Measurements from ENCODE around the gene GOLM1. TPM values are rescaled to one million over a fixed set of nuclear protein-coding genes. Genes with fewer than 3 reads are reported as not detected.

GOLM1 gene
- total RNA-seq, 1 experiment from 2014 or later, result 71.6 TPM

GRCh38 chr9:86082870-86083269 lies 16.5 kb downstream of the GOLM1 start:
- no peak overlapping the region for H3K4me2 ChIP-seq (ENCODE audit: insufficient read depth, insufficient read length, low read length)
- H3K4me1 ChIP-seq (ENCODE audit: insufficient read depth, low read length), result no peaks in the 10 kb centered on the region
- no peak overlapping the region for H4K8ac ChIP-seq (replicated peaks; ENCODE audit: insufficient read length, low read depth, low read length)
- H3K56ac ChIP-seq (ENCODE audit: insufficient read length, low read depth, low read length), result no peak overlapping the region
- H2BK20ac ChIP-seq (ENCODE audit: low read depth, low read length, poor library complexity, severe bottlenecking), result no peak overlapping the region
- no peak overlapping the region for H3K18ac ChIP-seq (ENCODE audit: insufficient read length, low read depth, low read length)
- no peaks in the 10 kb centered on the region for H3K79me2 ChIP-seq (ENCODE audit: insufficient read depth, low read length)
- no peak overlapping the region for H2BK120ac ChIP-seq (ENCODE audit: low read depth, low read length, poor library complexity, severe bottlenecking)
- peak overlapping the region in 1 of 3 experiments; percentile 88; a peak in 1 of 7 replicates for H3K27ac Mint-ChIP-seq
- no peaks in the 10 kb centered on the region for H3K79me1 ChIP-seq (ENCODE audit: insufficient read depth, low read depth, low read length, poor library complexity, severe bottlenecking)
- H4K20me1 ChIP-seq (ENCODE audit: control insufficient read depth, insufficient read depth, insufficient read length), result no peaks in the 10 kb centered on the region
- no peaks in the 10 kb centered on the region for H3K9me3 ChIP-seq (ENCODE audit: control insufficient read depth, low read depth, low read length)
- no peak overlapping the region for H3K27ac ChIP-seq (ENCODE audit: insufficient read length, low read depth, low read length)
- H3K9me3 Mint-ChIP-seq, result peaks cover 9 to 12% of the 10 kb centered on the region in 2 experiments; a peak in 3 of 5 replicates
- no peak for DNase-seq
- no peak overlapping the region for H4K91ac ChIP-seq (ENCODE audit: insufficient read length, low read depth, low read length)
- no peak overlapping the region for H2AFZ ChIP-seq (ENCODE audit: low read length)
- no peak overlapping the region for H3K4ac ChIP-seq (ENCODE audit: low read depth, low read length)
- no peaks in the 10 kb centered on the region for H3K23me2 ChIP-seq (ENCODE audit: insufficient read length, low read depth, low read length, poor library complexity, severe bottlenecking)
- H2BK12ac ChIP-seq (ENCODE audit: insufficient read length, low read depth, low read length), result no peak overlapping the region
- H3K27me3 ChIP-seq (ENCODE audit: insufficient read depth, low read length), result no peaks in the 10 kb centered on the region
- H3K9ac ChIP-seq (ENCODE audit: extremely low read depth, insufficient read length, low read length), result no peak overlapping the region
- H3K27me3 Mint-ChIP-seq (ENCODE audit: low read depth), result no peaks in the 10 kb centered on the region
- peaks cover 7 to 45% (median 23%) of the 10 kb centered on the region in 3 experiments; a peak in 6 of 7 replicates for H3K36me3 Mint-ChIP-seq (ENCODE audit: insufficient read depth in 1 of 3, low read depth in 3 of 3)
- no peak overlapping the region for H2BK5ac ChIP-seq (ENCODE audit: insufficient read length, low read length)
- no peak overlapping the region for H3K4me3 Mint-ChIP-seq
- H3K14ac ChIP-seq (ENCODE audit: insufficient read depth, low read length), result no peak overlapping the region
- TF ChIP-seq CTCF (conservative IDR thresholded peaks at IDR 0.05), result no peak
- H2BK15ac ChIP-seq (ENCODE audit: low read depth, low read length), result no peak overlapping the region
- no peak overlapping the region for H3T11ph ChIP-seq (ENCODE audit: low read length)
- no peak overlapping the region for H2AK5ac ChIP-seq (ENCODE audit: insufficient read length, low read length)
- no peak overlapping the region for H3K23ac ChIP-seq (ENCODE audit: insufficient read length, low read depth, low read length)
- H4K5ac ChIP-seq (ENCODE audit: insufficient read length, low read depth, low read length), result no peak overlapping the region
- H3K4me1 Mint-ChIP-seq, result peaks cover 19 to 40% of the 10 kb centered on the region in 2 experiments

Measured in H9 (cell line).